HepG2 (cell line): ENCODE data around the gene S100Z. TPM values are rescaled to one million over a fixed set of nuclear protein-coding genes. Genes with fewer than 3 reads are reported as not detected.

Source experiments
- ATAC-seq: fragments of 200-7000 bp; cut with Tn5 transposase; 3 replicates; pipeline ENCODE4 v1.9.1; 2020; ENCODE audit warnings: mild to moderate bottlenecking, moderate library complexity
- BruUV-seq: library from RNA; stranded (reverse); fragments of 400-500 nt; replicated peaks from 2 replicates; lab custom pipeline; 2021; lab: Mats Ljungman, UMichigan
- CTCF ChIA-PET: fragments of 300-600 bp; formaldehyde crosslinking; extraction: SDS; loops from one replicate; lab custom pipeline; 2021; ENCODE audit warnings: low total read pairs, inconsistent platforms, low intra/inter-chr PET ratio; lab: Yijun Ruan, JAX
- POLR2A ChIA-PET: fragments of 350-600 bp; sonication (Branson Sonifier 250); formaldehyde crosslinking; loops from one replicate; lab custom pipeline; 2020; ENCODE audit warnings: antibody characterized with exemption, inconsistent platforms; lab: Yijun Ruan, JAX
- DNase-seq: peaks from one replicate; pipeline ENCODE4 v3.0.0-alpha.2; 2015; ENCODE audit warnings: low spot score
- FAIRE-seq: peaks from 3 replicates; lab custom pipeline; 2011; peaks lifted over from hg19 to GRCh38; lab: Jason Lieb, UNC
- H2AFZ ChIP-seq: one replicate; pipeline ENCODE4 v1.6.1; 2011; ENCODE audit warnings: low read length, inconsistent platforms
- H3K27ac ChIP-seq: fragments of 300-600 bp; 3 replicates; pipeline ENCODE4 v1.8.0; 2011; ENCODE audit warnings: mixed run types, mild to moderate bottlenecking, mixed read lengths, low read length, inconsistent platforms; ENCODE audit not compliant: insufficient read depth; ENCODE audit errors: extremely low read length
- H3K27me3 ChIP-seq, 2 experiments: fragments of 200-600 bp in 1 of 2; 2 replicates in 1 of 2; 3 replicates in 1 of 2; pipeline versions ENCODE4 v1.6.0 to v1.8.0; 2011; ENCODE audit warnings: low read length in 2 of 2, mild to moderate bottlenecking in 2 of 2, moderate library complexity in 2 of 2, inconsistent platforms in 1 of 2; ENCODE audit not compliant: insufficient read depth in 2 of 2, control insufficient read depth in 1 of 2
- H3K36me3 ChIP-seq, 2 experiments: fragments of 200-600 bp in 1 of 2; replicated peaks in 1 of 2; 2 replicates in 1 of 2; 3 replicates in 1 of 2; pipeline versions ENCODE4 v1.5.1 to v1.8.0; 2011; ENCODE audit warnings: low read length in 2 of 2, inconsistent platforms in 1 of 2; ENCODE audit not compliant: insufficient read depth in 2 of 2, control insufficient read depth in 1 of 2
- H3K4me1 ChIP-seq: 2 replicates; pipeline ENCODE4 v1.5.1; 2012; ENCODE audit warnings: low read length, inconsistent platforms; ENCODE audit not compliant: insufficient read depth
- H3K4me2 ChIP-seq: 2 replicates; pipeline ENCODE4 v1.6.0; 2011; ENCODE audit warnings: low read depth, low read length, inconsistent platforms
- H3K4me3 ChIP-seq, 3 experiments: fragments of 200-600 bp in 1 of 3; sonication (generic), shearing (Covaris generic) in 1 of 3; replicated peaks in 1 of 3; 2 replicates each; pipeline ENCODE4 v1.5.1; 2011 to 2016; ENCODE audit warnings: low read length in 3 of 3, inconsistent platforms in 2 of 3, low read depth in 2 of 3, mild to moderate bottlenecking in 2 of 3, control low read depth in 1 of 3, mixed read lengths in 1 of 3; ENCODE audit not compliant: insufficient read depth in 1 of 3
- H3K79me2 ChIP-seq: one replicate; pipeline ENCODE4 v1.6.1; 2011; ENCODE audit warnings: low read length, inconsistent platforms; ENCODE audit not compliant: insufficient read depth
- H3K9ac ChIP-seq: 2 replicates; pipeline ENCODE4 v1.6.0; 2011; ENCODE audit warnings: mild to moderate bottlenecking, low read depth, low read length, inconsistent platforms; ENCODE audit not compliant: insufficient read depth
- H3K9me3 ChIP-seq: 2 replicates; pipeline ENCODE4 v1.5.1; 2012; ENCODE audit warnings: mild to moderate bottlenecking, low read length
- H4K20me1 ChIP-seq: 2 replicates; pipeline ENCODE4 v1.6.0; 2011; ENCODE audit warnings: inconsistent platforms, mild to moderate bottlenecking, low read length, moderate library complexity; ENCODE audit not compliant: insufficient read depth
- ATF7 ChIP-seq, 2 experiments: fragments of 450-650 bp in 1 of 2; sonication (generic) in 1 of 2; formaldehyde crosslinking in 1 of 2; IDR thresholded peaks; 2 replicates each; pipeline versions ENCODE4 v1.4.0 to v1.6.1; 2016 to 2020; ENCODE audit warnings: antibody characterized with exemption in 1 of 2, mild to moderate bottlenecking in 1 of 2, missing genetic modification reagents in 1 of 2
- BHLHE40 ChIP-seq: IDR thresholded peaks from 2 replicates; pipeline ENCODE4 v1.6.1; 2011; ENCODE audit warnings: low read length, improper control_type of control experiment
- IRF2 ChIP-seq: IDR thresholded peaks from 2 replicates; pipeline ENCODE4 v1.6.1; 2018; ENCODE audit warnings: missing genetic modification reagents, missing compliant biosample characterization
- NFE2L2 ChIP-seq: fragments of 150-350 bp; IDR thresholded peaks from 2 replicates; pipeline ENCODE4 v1.6.1; 2014; ENCODE audit warnings: low read length
- WGBS: methylation state at CpG from one replicate; pipeline ENCODE4 v1.1.6; 2017; ENCODE audit warnings: low lambda C conversion rate; 5-methylcytosine and 5-hydroxymethylcytosine counted together
- in situ Hi-C: cut with HindIII; loops from 2 replicates; pipeline ENCODE4 v1.10.0; 2017; ENCODE audit warnings: low pct_unique_long_range_greater_than_20kb; ENCODE audit not compliant: extremely low pct_ligation_motif_present
- intact Hi-C: fragments of 100-400 bp; cut with micrococcal nuclease; formaldehyde crosslinking; loops from one replicate; pipeline ENCODE4 v1.10.0; 2022; ENCODE audit not compliant: unreplicated experiment
- polyA plus RNA-seq, 8 experiments: library from polyadenylated mRNA; depleted of rRNA in 3 of 8; stranded (reverse) in 7 of 8; unstranded in 1 of 8; fragments of >200 nt; fragmentation: Illumina TruSeq in 4 of 8; extraction: Trizol in 4 of 8; gene quantifications; 2 replicates each; pipeline versions ENCODE4 v1.2.1 to v1.2.3, GENCODE V29; 2011 to 2016; ENCODE audit warnings: low read depth in 4 of 8, missing spikeins in 1 of 8, mixed read lengths in 1 of 8; ENCODE audit not compliant: insufficient read depth in 1 of 8
- total RNA-seq, 5 experiments: library from RNA; depleted of rRNA; stranded (reverse); fragments of >200 nt; fragmentation: Illumina TruSeq; extraction: Trizol; gene quantifications; 2 replicates each; pipeline ENCODE4 v1.2.3, GENCODE V29; 2016; ENCODE audit warnings: low read depth in 1 of 5

Gene S100Z
- total and polyA plus RNA-seq, 2 of the 13 experiments (the other 11 are each of a cell fraction or from before 2014, with no cell fraction given), result 0.22 TPM; not detected in 1

DNA sequence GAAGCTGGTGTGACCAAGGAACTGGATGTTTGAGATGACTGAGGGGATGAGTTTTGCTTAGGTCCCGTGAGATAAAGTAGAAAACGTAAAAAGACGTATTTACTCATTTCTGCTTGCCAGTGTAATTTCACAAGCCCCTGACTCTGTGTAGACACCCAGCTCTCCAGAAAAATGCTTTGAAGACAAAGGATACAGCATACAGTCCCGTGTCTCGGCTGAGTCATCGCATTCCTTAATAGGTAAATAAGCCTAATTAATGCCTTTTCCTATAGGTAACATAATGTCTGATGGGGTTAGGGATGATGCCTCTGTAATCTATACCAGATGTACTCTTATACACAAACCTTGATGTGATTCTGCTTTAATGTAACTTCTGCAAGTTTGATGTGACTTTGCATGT lies 20.2 kb downstream of the S100Z start:
- ATAC-seq, result no peak
- POLR2A ChIA-PET, result no interaction called here

DNA sequence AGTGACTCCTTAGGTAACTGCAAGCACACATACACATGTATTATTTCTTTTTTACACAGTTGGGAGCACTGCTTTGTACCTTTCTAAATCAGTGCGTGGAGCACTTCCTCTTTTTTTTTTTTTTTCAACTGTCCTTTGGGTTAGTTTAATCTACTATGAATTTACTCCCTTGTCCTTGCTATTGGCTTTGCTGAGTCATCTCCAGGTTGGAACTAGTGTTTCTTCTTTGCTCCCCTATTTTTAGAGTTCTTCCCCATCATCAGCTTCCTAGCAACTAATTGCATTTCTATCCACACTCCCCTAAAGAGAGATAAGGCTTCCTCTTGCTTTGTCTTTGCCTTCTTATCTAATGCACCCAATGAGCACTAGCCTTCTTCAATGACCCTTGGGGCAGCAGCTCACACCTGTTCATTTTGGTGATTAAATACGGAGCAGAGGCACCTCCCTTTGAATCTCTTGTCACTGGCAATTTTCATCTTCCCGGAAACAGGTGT lies 24.3 kb downstream of the S100Z start:
- Histone ChIP-seq H3K9ac (no peak overlapping the region), H3K27me3 (peaks cover 2 to 13% of the 10 kb centered on the region in 2 experiments; a peak in 1 of 5 replicates), H3K36me3 (no peaks in the 10 kb centered on the region), H3K9me3 (no peaks in the 10 kb centered on the region), H3K4me2 (no peak overlapping the region), H3K79me2 (no peaks in the 10 kb centered on the region), H4K20me1 (no peaks in the 10 kb centered on the region), H3K4me1 (no peaks in the 10 kb centered on the region), H2AFZ (no peak overlapping the region), H3K27ac (no peak overlapping the region), H3K4me3 (no peak overlapping the region)
- CTCF ChIA-PET, result no interaction called here
- DNase-seq (no peak), ATAC-seq (no peak), FAIRE-seq (no peak)
- intact Hi-C loops, result no loop called here
- POLR2A ChIA-PET, result no interaction called here
- WGBS, result 43% methylated on average over 3 of the region's 3 CpGs
- TF ChIP-seq IRF2 (CRISPR knock-in tag), result no peak
- TF ChIP-seq NFE2L2, result 0 out of 2 replicates have a peak, but pooled peaks have one; percentile 20
- no TSS peak for BruUV-seq
- in situ Hi-C loops, result no loop called here

More for the DNA sequence above, 20.2 kb downstream of the S100Z start:
- Histone ChIP-seq H2AFZ (no peak overlapping the region), H3K9me3 (no peaks in the 10 kb centered on the region), H3K27ac (no peak overlapping the region), H4K20me1 (no peaks in the 10 kb centered on the region), H3K9ac (no peak overlapping the region), H3K4me1 (no peaks in the 10 kb centered on the region), H3K79me2 (no peaks in the 10 kb centered on the region), H3K36me3 (no peaks in the 10 kb centered on the region), H3K4me3 (no peak overlapping the region), H3K4me2 (no peak overlapping the region), H3K27me3 (0 out of 5 replicates have a peak, but pooled peaks cover 2 to 5% of the 10 kb centered on the region in 2 experiments)
- CTCF ChIA-PET, result no interaction called here
- FAIRE-seq (no peak), DNase-seq (peak; percentile 35)
- TF ChIP-seq BHLHE40 (peak; percentile 56), ATF7 (IDR thresholded peaks at IDR 0.05) (no peak), ATF7 (CRISPR knock-in tag; IDR thresholded peaks at IDR 0.05) (no peak)
- no TSS peak for BruUV-seq
- intact Hi-C loops, result no loop called here
- WGBS, result 5% methylated on average over 6 of the region's 6 CpGs
- in situ Hi-C loops, result no loop called here
